Lung (tissue), 16 donors: ENCODE data around the gene SLC7A10. TPM values are rescaled to one million over a fixed set of nuclear protein-coding genes. Genes with fewer than 3 reads are reported as not detected.

Experiments
- ATAC-seq: fragments of 200-7000 bp; cut with Tn5 transposase; one replicate; pipeline ENCODE4 v1.9.1; 2020; ENCODE audit warnings: moderate number of reproducible peaks; ENCODE audit not compliant: insufficient read depth, low FRiP score
- DNase-seq, 3 donors: peaks; one replicate each; pipeline ENCODE4 v3.0.0-alpha.2; 2013 to 2017
- H3K27ac ChIP-seq, 2 donors: one replicate each; pipeline ENCODE4 v1.5.1; 2013; ENCODE audit warnings: mild to moderate bottlenecking in 2 of 2, moderate library complexity in 2 of 2, control low read depth in 1 of 2, inconsistent platforms in 1 of 2, low read depth in 1 of 2, low read length in 1 of 2
- H3K27me3 ChIP-seq, 3 donors: one replicate each; pipeline ENCODE4 v1.5.1; 2013; ENCODE audit warnings: low read length in 2 of 3; ENCODE audit not compliant: control insufficient read depth in 3 of 3, insufficient read depth in 3 of 3
- H3K36me3 ChIP-seq, 4 donors: one replicate each; pipeline ENCODE4 v1.5.1; 2013; ENCODE audit warnings: low read length in 4 of 4, mild to moderate bottlenecking in 1 of 4, moderate library complexity in 1 of 4; ENCODE audit not compliant: control insufficient read depth in 4 of 4, insufficient read depth in 4 of 4
- H3K4me1 ChIP-seq, 5 donors: one replicate each; pipeline ENCODE4 v1.5.1; 2013; ENCODE audit warnings: low read length in 5 of 5, mild to moderate bottlenecking in 2 of 5, moderate library complexity in 1 of 5; ENCODE audit not compliant: control insufficient read depth in 5 of 5, insufficient read depth in 5 of 5
- H3K4me3 ChIP-seq: one replicate; pipeline ENCODE4 v1.5.1; 2013; ENCODE audit warnings: mild to moderate bottlenecking, control low read depth, moderate library complexity
- H3K9ac ChIP-seq, 2 donors: one replicate each; pipeline ENCODE4 v1.5.1; 2013; ENCODE audit warnings: low read length in 2 of 2, control low read depth in 1 of 2; ENCODE audit not compliant: insufficient read depth in 1 of 2
- H3K9me3 ChIP-seq, 4 donors: one replicate each; pipeline ENCODE4 v1.5.1; 2013; ENCODE audit warnings: low read length in 3 of 4, mild to moderate bottlenecking in 1 of 4, moderate library complexity in 1 of 4; ENCODE audit not compliant: control insufficient read depth in 4 of 4, insufficient read depth in 3 of 4
- CTCF ChIP-seq: IDR thresholded peaks from 2 replicates; pipeline ENCODE4 v1.5.1; 2012; ENCODE audit warnings: mild to moderate bottlenecking; ENCODE audit errors: control extremely low read depth, extremely low read depth
- WGBS, 2 donors: extraction: QIAGEN DNeasy Blood & Tissue Kit; methylation state at CpG; one replicate each; pipeline ENCODE4 v1.1.7; 2013; 5-methylcytosine and 5-hydroxymethylcytosine counted together
- long read RNA-seq, 5 donors: transcript quantifications; one replicate each; lab custom pipeline, GENCODE V29; 2026
- polyA plus RNA-seq, 2 donors: library from polyadenylated mRNA; stranded (reverse); fragments of 200-250 nt; gene quantifications; one replicate each; pipeline ENCODE4 v1.2.1, GENCODE V29; 2013
- total RNA-seq, 2 donors: library from RNA; depleted of rRNA in 1 of 2; stranded (reverse); fragments of >200 nt in 1 of 2; gene quantifications; one replicate each; pipeline ENCODE4 v1.2.1, GENCODE V29; 2014 to 2021
- donor health status: control.
- donor health status: control.
- donor health status: Bipolar disorder and iron deficiency.
- donor health status: healthy.
- donor health status: DM: yes; HTN: yes; CAD: no.

The SLC7A10 gene
- total RNA-seq (under 1 TPM; 0.21 to 0.71 TPM), polyA plus RNA-seq (under 1 TPM; 0.02 to 0.10 TPM)
- long read RNA-seq, donor 1: 0 reads
- long read RNA-seq, donor 2: 0 reads
- long read RNA-seq, donor 3, partial matches to known transcripts: 0 of 1 reads
- long read RNA-seq, donor 3, other reads (novel, unspliced or antisense): 0 of 1 reads
- long read RNA-seq, donor 4: 0 reads
- long read RNA-seq, donor 5: 0 reads

GRCh38 chr19:33225458-33225926, at the start of gene SLC7A10:
Gene SLC7A10, minus strand, starts transcription at chr19:33225850. Its CDS starts 147 bp downstream, at chr19:33225703.
- no peak for ATAC-seq
- H3K9me3 ChIP-seq: peaks cover 0 to 13% (median 5%) of the 10 kb centered on the region in 4 donors
- peaks cover 0 to 21% (median 14%) of the 10 kb centered on the region in 3 donors for H3K27me3 ChIP-seq
- no peak within 1 kb of the TSS for H3K4me3 ChIP-seq
- no peak for TF ChIP-seq CTCF
- H3K4me1 ChIP-seq: peaks cover 0 to 6% (median 0%) of the 10 kb centered on the region in 5 donors
- no peaks in the 10 kb centered on the region for H3K36me3 ChIP-seq
- peak in 1 of 3 donors; percentile 31 for DNase-seq
- no peak within 1 kb of the TSS for H3K9ac ChIP-seq
- H3K27ac ChIP-seq: no peak within 1 kb of the TSS
- 4% methylated on average over 51 to 62 of the region's 62 CpGs for WGBS, 2 donors

GRCh38 chr19:33274663-33275558, 49.3 kb upstream of the SLC7A10 start:
- ATAC-seq (peak; percentile 27), DNase-seq (no peak)
- 71 to 78% methylated on average over 17 of the region's 17 CpGs for WGBS, 2 donors
- Histone ChIP-seq H3K27me3 (no peaks in the 10 kb centered on the region), H3K27ac (peak overlapping the region in 1 of 2 donors; percentile 77), H3K4me3 (no peak overlapping the region), H3K36me3 (no peaks in the 10 kb centered on the region), H3K9me3 (peaks cover 0 to 3% (median 0%) of the 10 kb centered on the region in 4 donors), H3K4me1 (peaks cover 0 to 19% (median 8%) of the 10 kb centered on the region in 5 donors), H3K9ac (no peak overlapping the region)
- TF ChIP-seq CTCF: no peak

- Histone ChIP-seq H3K9ac (peak overlapping the region in 1 of 2 donors; percentile 43), H3K4me3 (no peak overlapping the region), H3K27ac (peak overlapping the region in 1 of 2 donors; percentile 77), H3K4me1 (peaks cover 0 to 19% (median 8%) of the 10 kb centered on the region in 5 donors), H3K36me3 (no peaks in the 10 kb centered on the region), H3K27me3 (no peaks in the 10 kb centered on the region), H3K9me3 (peaks cover 0 to 3% (median 0%) of the 10 kb centered on the region in 4 donors)
- TF ChIP-seq CTCF: no peak
- WGBS, 2 donors: 26 to 34% methylated on average over 16 of the region's 16 CpGs
- peak; percentile 63 for ATAC-seq
- DNase-seq: peak; percentile 50 to 81 (median 64)
These were observed 48.4 kb upstream of the SLC7A10 start for GRCh38 chr19:33273881-33274662.
